NOMO-1 treated with DMSO at 0.1 percent for 48 hours (cell line): ENCODE results near the gene CTDP1.

ENCODE experiments used
- DNase-seq: peaks from one replicate; lab custom pipeline; 2025; ENCODE audit not compliant: unreplicated experiment; lab: John Stamatoyannopoulos, UW

Gene CTDP1

GRCh38 chr18:79756826-79757225, 77.2 kb downstream of the CTDP1 start:
- DNase-seq = no peak

- DNase-seq = no peak
These were observed 80.7 kb downstream of the CTDP1 start for GRCh38 chr18:79760348-79760747.

- no peak for DNase-seq
These were observed 81.3 kb downstream of the CTDP1 start for GRCh38 chr18:79760881-79761280.

DNA sequence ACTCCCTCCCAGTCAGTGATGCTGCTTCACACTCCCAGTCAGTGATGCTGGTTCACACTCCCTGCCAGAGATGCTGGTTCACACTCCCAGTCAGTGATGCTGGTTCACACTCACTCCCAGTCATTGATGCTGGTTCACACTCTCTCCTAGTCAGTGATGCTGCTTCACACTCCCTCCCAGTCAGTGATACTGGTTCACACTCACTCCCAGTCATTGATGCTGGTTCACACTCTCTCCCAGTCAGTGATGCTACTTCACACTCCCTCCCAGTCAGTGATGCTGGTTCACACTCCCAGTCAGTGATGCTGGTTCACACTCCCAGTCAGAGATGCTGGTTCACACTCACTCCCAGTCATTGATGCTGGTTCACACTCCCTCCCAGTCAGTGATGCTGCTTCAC, 83.8 kb downstream of the CTDP1 start:
- DNase-seq = no peak

GRCh38 chr18:79764131-79764530, 84.5 kb downstream of the CTDP1 start:
- DNase-seq = no peak

DNA sequence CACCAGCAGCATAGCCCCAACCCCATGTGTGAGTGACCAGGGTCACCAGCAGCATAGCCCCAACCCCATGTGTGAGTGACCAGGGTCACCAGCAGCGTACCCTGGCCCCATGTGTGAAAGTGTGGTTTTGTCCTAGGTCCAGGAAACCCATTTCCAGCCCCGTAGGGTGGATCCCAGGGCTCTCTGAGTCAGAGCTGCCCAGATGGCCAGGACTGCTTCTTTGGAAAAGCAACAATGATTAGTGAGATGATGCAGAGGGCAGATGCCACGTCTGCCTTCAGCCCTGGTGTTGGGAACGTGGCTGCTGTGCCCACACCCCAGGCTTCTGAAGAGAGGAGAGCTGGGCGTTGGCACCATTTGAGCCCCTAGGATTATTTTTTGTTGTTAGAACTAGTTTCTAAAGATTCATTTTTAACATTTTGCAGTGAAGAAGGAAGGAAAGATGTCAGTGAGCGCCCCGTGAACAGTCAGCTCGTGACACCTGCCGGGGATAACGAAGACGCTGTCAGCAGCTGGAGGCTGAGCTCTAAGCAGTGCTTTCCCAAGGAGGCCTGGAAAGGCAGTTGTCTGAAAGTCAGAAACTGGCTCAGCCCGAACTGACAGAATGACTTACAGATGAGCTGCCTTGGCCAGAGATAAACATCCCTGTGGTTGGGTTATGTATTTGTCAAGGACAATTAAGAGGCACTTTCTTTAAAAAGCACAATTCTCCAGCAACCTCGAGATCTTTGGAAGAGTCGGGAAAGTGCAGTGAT, 86.1 kb downstream of the CTDP1 start:
- no peak for DNase-seq

DNA sequence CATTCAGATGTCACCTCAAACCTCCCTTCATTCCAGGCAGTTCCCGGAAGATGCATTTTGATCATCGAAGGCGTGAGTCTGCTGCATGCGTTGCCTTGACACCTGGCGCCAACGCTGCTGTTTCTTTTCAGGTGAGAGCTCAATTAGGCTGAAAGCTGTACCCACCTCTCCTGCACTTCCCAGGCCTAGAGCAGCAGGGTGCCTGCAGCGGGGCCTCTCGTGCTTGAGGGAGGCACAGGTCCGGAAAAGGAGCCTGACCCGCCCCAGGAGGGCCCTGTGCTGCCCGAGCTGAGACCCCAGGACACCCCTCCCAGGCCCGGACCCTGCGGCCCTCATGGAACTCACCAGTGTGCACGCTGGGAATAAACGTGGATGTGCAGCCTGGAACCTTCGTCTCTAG, 86.7 kb downstream of the CTDP1 start:
- DNase-seq = no peak

DNA sequence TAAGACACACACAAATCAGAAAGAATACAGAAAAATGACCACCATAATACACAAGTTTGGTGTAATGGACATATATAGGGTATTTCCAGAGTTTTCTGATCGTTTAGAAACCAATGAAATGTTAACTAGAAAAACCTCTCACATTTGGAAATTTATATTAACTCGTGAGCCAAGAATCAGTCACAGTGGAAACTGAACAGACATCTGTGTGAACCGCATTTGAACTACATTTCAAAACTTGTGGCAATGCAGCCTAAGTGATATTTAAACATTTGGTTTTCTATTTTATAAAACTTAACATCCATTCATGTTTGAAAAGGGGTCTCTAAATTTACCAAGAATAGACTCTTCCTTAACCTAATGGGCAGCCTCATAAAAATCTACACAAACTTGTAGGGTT, 89.1 kb downstream of the CTDP1 start:
- DNase-seq = no peak

GRCh38 chr18:79769698-79770500, 90.3 kb downstream of the CTDP1 start:
- DNase-seq = no peak

DNA sequence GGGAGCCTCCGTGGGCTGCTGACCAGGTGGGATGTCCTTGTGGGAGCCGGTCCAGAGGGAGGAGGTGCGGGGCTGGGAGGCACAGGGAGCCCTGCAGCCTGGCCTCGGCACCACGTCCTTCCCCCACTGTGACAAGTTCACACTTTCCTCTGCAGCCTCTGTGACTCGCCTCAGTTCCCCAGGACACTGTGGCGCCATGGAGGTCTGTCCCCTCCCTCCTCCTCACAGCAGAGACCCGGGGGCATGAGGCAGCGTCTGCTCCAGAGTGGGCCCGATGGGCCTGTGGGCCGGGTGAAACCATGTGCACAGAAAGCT, 90.9 kb downstream of the CTDP1 start:
- DNase-seq = no peak

DNA sequence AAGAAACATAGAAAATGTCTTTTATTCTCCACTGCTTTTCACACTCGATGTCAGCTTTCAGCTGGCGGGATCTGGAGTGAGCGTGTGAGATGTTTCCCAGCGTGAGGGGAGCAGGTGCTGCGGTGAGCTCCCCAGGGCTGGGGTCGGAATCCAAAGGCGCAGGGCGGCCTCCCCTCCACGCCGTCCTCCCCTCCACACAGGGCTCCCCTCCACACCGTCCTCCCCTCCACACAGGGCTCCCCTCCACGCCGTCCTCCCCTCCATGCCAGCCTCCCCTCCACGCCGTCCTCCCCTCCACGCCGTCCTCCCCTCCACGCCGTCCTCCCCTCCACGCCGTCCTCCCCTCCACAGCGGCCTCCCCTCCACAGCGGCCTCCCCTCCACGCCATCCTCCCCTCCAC, 91.2 kb downstream of the CTDP1 start:
- DNase-seq = no peak

GRCh38 chr18:79771446-79772107, 92.0 kb downstream of the CTDP1 start:
- no peak for DNase-seq

DNA sequence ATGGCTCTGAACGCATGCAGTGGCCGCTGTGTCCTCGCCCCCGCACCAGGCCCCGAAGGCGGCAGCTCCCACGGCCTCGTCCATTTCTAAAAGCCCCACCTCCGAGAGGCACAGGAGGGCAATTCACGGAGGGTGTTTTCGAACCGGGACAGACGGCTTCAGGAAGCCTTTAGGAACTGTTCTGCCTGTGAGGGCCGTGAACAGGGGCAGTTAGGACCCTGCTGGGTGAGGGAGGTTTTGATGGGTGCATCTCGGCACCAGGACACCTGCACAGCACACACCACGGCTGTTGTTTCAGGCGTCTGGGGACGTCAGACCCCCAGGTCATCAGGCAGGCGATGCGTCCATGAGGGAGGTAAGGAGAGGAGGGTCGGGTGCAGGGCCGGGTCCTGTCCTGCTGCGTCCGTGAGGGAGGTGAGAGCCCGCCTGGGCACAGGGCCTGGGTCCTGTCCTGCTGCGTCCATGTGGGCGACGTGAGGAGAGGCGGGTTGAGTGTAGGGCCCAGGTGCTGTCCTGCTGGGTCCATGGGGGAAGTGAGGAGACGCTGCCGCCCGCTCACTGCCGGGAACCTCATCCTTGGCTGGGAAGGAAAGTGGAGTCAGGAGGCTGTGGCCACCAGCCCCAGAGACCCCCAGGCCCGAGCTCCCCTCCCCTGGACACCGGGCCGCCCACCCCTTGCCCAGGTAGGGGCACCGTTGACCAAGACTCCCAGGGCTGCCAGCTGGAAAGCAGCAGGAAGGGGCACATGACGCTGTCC, 92.7 kb downstream of the CTDP1 start:
- no peak for DNase-seq

DNA sequence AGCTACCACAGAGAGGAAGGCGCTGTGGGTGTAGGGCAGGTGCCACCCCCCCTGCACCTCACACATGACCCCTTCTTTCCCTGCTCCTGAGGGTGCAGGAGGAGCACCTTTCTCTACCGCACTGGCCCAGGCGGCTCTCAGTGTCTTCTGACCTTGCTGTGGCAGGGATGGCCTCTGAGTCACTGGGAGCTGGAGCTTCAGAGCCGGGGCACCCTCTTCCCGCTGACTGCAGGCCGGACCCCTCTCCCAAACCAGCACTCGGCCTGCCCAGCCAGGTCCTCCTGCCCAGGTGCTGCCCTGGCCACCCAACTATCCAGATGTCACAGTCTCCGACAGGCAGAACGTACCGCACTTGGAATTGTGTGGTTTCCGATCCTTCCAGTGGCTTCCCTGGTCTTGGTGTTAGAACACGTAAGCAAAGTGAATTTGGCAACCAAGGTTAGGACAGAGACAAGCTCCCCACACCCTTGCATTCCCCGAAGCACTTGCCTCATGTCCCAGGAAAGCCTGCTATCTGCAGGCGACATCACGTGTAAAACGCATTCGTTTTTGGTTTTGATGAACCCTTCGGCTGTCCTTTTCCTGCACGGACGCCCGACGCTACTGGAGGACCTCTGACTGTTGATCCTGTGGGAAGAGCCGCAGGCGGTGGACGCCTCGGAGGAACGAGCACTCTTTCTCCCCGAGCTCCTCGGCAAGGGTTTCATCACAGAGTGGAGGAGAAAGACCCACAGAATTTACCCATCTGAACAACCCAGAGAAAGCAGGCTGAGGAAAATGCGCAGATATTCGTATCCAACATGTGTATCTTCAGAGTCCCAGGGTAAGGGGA, 93.5 kb downstream of the CTDP1 start:
- no peak for DNase-seq

GRCh38 chr18:79774111-79774510, 94.5 kb downstream of the CTDP1 start:
- no peak for DNase-seq

DNA sequence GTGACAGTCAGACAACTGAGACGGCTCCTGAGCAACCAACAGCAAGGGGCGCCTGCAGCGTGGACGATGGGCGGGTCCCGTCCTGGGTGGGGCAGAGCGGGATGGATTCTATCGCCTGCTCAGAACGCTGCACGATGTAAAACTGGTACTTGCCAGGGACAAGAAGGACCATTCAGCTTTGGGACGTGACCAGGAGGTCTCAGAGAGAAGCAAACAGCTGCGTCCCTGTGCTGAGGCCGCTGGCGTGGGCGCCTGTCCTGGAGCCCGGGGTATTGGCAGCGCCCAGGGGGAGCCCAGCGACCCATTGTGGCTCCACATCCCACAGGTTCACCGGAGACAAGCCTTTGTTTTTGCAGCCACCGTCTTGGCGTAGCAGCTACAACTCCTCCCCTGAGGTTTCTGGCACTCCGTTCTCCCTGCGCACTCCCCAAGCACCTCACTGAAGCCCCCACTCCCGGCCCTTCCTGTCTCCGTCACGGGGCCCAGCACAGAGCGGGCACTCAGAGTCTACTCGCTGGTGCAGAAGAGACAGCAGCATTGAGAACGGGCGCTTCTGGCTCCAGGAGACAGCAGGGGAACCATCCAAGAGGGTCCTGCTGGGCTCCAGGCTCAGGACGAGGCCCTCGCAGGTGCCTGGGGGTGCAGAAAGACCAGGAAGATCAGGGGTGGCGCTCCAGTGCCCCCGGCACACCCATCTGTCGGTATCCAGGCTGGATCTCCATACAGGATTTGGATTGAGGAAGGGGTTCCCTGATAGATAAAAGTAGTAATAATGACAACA, 96.0 kb downstream of the CTDP1 start:
- no peak for DNase-seq

DNA sequence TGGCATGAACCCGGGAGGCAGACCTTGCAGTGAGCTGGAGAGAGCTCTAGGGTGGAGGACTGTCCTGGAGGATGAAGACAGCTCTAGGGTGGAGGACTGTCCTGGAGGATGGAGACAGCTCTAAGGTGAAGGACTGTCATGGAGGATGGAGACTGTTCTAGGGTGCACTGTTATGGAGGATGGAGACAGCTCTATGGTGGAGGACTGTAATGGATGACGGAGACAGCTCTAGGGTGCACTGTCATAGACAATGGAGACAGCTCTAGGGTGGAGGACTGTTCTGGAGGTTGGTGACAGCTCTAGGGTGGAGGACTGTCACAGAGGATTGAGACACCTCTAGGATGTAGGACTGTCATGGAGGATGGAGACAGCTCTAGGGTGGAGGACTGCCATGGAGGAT, 97.1 kb downstream of the CTDP1 start:
- DNase-seq = no peak

DNA sequence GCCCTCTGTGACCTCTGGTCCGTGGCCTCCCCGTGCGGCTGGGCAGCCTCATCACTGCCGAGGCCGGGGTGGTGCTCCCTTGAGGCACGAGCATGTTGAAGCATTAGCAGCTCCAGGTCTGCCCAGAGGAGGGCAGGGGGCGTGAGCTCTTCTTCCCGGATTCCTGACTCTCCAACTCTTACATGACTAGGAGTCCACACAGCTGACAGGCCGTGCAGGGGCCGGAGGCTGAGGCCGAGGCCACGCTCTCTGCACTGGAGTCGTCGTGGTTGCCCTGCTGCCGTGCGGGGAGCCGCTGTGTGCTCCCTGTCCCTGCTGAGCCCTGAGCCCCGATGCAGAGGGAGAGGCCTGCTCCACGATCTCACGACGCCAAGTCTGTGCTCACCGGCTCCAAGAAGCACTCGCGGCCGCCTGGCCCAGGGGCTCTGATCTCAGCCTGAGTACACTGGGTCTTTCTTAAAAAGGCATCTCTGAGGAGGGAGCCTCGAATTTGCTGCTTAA, 98.7 kb downstream of the CTDP1 start:
- no peak for DNase-seq

- no peak for DNase-seq
These were observed 99.6 kb downstream of the CTDP1 start for GRCh38 chr18:79779021-79779699.
